RWPE1 (cell line): ENCODE results near the gene PRMT9.

Source experiments
- CTCF ChIA-PET: fragments of 350-600 bp; sonication (Branson Sonifier 250); formaldehyde crosslinking; extraction: SDS; loops from one replicate; lab custom pipeline; 2021; lab: Yijun Ruan, JAX
- POLR2A ChIA-PET: fragments of 400-600 bp; formaldehyde crosslinking; extraction: SDS; loops from one replicate; lab custom pipeline; 2020; ENCODE audit warnings: antibody characterized with exemption; ENCODE audit not compliant: low non-redundant PET; lab: Yijun Ruan, JAX
- DNase-seq: peaks from one replicate; pipeline ENCODE4 v3.0.0; 2012; ENCODE audit warnings: low spot score
- H3K27ac ChIP-seq: fragments of 450-650 bp; 2 replicates; pipeline ENCODE4 v1.5.1; 2017
- TF ChIP-seq, protein P1 (sequence below): fragments of 450-650 bp; conservative IDR thresholded peaks from 2 replicates; pipeline ENCODE4 v1.5.1; 2017; ENCODE audit warnings: low read depth, mild to moderate bottlenecking

Gene PRMT9

GRCh38 chr4:147643616-147644015, 40.3 kb downstream of the PRMT9 start:
- TF ChIP-seq, protein P1, sequence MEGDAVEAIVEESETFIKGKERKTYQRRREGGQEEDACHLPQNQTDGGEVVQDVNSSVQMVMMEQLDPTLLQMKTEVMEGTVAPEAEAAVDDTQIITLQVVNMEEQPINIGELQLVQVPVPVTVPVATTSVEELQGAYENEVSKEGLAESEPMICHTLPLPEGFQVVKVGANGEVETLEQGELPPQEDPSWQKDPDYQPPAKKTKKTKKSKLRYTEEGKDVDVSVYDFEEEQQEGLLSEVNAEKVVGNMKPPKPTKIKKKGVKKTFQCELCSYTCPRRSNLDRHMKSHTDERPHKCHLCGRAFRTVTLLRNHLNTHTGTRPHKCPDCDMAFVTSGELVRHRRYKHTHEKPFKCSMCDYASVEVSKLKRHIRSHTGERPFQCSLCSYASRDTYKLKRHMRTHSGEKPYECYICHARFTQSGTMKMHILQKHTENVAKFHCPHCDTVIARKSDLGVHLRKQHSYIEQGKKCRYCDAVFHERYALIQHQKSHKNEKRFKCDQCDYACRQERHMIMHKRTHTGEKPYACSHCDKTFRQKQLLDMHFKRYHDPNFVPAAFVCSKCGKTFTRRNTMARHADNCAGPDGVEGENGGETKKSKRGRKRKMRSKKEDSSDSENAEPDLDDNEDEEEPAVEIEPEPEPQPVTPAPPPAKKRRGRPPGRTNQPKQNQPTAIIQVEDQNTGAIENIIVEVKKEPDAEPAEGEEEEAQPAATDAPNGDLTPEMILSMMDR = no peak
- DNase-seq = no peak
- H3K27ac ChIP-seq = no peak overlapping the region
- ChIA-PET CTCF (interaction anchor here (0.7 kb wide), 1 partner anchor 243 kb away, joined by 3 read pairs; no protein-coding TSS in a partner anchor), POLR2A (no interaction called here)

GRCh38 chr4:147640331-147640730, 43.6 kb downstream of the PRMT9 start:
- no peak overlapping the region for H3K27ac ChIP-seq
- ChIA-PET CTCF (no interaction called here), POLR2A (no interaction called here)
- no peak for DNase-seq
- TF ChIP-seq, protein P1 = no peak

GRCh38 chr4:147639388-147639787, 44.6 kb downstream of the PRMT9 start:
- ChIA-PET CTCF (interaction anchor here (0.6 to 0.7 kb wide), 2 partner anchors 17 to 165 kb away, joined by 3 to 5 read pairs; no protein-coding TSS in a partner anchor), POLR2A (no interaction called here)
- TF ChIP-seq, protein P1 = no peak
- DNase-seq = no peak
- no peak overlapping the region for H3K27ac ChIP-seq

DNA sequence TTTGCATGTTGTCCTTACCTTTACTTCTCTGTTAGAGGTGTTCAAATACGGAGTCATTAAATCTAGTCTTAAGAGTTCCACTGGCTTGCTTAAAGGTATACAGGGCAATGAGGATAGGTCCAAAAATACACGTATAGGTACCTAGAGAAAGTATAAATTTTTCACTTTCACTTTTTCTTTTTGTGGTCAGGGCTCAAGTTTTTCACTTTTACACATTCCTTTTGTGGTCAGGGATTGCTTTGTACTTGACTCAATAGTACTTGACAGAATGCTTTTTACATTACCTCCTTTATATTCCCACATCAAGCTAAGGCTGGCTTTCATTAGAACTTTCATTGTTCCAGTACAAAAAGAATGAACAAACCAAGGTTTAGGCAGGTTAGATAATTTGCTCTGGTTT, 45.0 kb downstream of the PRMT9 start:
- H3K27ac ChIP-seq = no peak overlapping the region
- ChIA-PET CTCF (interaction anchor here (0.7 kb wide), 1 partner anchor 17 kb away, joined by 5 read pairs; no protein-coding TSS in a partner anchor), POLR2A (no interaction called here)
- DNase-seq = no peak
- TF ChIP-seq, protein P1 = no peak

GRCh38 chr4:147638365-147638764, 45.6 kb downstream of the PRMT9 start:
- TF ChIP-seq, protein P1 = no peak
- no peak for DNase-seq
- H3K27ac ChIP-seq = no peak overlapping the region
- CTCF ChIA-PET = no interaction called here
- POLR2A ChIA-PET = no interaction called here

DNA sequence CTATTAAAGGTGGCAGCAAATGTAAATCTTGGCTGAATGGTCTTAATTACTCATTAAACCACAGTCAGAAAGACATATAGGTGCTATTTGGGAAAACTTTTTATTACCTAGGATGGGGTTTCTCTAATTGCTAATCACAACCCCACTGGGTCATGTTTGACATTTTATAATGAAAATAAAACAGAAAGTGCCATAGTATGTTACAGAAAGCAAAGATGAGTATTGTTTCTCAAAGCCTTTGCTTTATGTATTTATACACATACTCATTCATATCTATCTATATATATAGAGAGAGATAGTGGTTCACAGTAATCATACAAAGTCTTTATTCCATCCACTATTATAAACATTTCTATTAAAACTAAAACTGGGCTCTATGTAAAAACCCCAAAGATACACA, 48.6 kb downstream of the PRMT9 start:
- TF ChIP-seq, protein P1 = no peak
- no peak for DNase-seq
- POLR2A ChIA-PET = no interaction called here
- CTCF ChIA-PET = no interaction called here
- H3K27ac ChIP-seq = no peak overlapping the region
